Epidermal melanocyte (primary cell): ENCODE results near the gene GPS2.

Experiments used
- DNase-seq: peaks from one replicate; pipeline ENCODE4 v3.0.0; 2011; ENCODE audit warnings: low spot score; ENCODE audit not compliant: insufficient read length

GPS2 gene

DNA sequence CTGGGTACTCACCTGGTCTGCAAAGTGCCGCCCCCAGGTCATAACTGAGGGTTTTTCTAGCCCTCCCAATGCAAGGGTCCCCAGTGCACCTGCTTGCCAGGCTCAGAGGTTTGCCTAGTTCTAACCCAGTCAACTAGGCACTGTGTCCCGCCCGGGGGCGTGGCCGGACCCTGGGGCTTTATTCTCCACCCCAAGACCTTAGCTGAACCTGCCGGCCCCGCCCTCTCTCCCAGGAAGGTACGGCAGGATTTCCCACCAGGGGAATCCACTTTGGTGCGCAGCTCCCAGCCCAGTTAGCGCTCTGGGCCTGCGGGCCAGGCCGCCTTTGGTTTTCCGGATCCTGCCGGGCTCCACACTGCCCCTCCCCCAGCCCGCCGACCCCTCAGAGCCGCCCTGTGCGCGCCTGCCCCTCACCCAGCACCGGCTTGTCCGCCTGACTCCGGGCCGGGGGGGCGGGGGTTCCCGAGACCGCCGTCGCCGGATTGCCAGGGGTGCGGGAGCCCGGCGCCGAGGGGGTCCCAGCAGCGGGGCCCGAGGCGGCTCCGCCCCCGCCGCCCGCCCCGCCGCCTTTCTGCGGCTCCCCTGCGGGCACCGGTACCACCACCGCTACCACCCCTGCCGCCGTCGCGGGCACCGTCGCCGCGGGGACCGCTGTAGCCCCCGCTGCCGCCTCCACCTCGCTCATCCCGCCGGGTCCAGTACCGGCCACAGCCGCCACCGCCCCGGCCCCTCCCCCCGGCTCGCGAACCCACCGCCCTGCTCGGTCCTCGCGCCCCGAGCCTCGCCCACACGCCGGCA is 21.1 kb downstream of the GPS2 start:
- DNase-seq = peak; percentile 14

- DNase-seq = peak; percentile 17
These were observed 22.0 kb downstream of the GPS2 start for GRCh38 chr17:7293159-7293558.

GRCh38 chr17:7292729-7293128 is 22.4 kb downstream of the GPS2 start:
- DNase-seq = peak; percentile 9

DNA sequence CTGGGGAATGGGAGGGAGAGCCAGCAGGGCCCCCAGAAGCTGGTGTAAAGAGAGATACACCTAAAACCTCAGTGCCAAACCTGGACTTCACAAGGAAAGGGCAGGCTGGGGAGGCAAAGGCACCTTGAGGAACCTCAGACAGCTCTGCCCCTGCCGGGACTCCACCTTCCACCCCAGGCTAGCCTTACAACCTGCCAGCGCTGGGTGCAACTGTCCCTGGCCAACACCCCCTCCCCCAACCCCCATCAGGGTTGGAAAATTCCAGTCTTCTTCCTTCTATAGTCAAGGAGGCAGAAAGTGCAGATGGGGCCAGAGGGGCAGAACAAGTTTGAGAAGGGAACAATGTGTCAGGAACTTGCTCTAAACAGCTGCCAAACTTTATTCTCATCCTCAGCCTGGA is 23.0 kb downstream of the GPS2 start:
- peak; percentile 9 for DNase-seq

GRCh38 chr17:7290685-7291084 is 24.5 kb downstream of the GPS2 start:
- DNase-seq = peak; percentile 12

- DNase-seq = no peak
These were observed 25.0 kb downstream of the GPS2 start for GRCh38 chr17:7290166-7290565.

DNA sequence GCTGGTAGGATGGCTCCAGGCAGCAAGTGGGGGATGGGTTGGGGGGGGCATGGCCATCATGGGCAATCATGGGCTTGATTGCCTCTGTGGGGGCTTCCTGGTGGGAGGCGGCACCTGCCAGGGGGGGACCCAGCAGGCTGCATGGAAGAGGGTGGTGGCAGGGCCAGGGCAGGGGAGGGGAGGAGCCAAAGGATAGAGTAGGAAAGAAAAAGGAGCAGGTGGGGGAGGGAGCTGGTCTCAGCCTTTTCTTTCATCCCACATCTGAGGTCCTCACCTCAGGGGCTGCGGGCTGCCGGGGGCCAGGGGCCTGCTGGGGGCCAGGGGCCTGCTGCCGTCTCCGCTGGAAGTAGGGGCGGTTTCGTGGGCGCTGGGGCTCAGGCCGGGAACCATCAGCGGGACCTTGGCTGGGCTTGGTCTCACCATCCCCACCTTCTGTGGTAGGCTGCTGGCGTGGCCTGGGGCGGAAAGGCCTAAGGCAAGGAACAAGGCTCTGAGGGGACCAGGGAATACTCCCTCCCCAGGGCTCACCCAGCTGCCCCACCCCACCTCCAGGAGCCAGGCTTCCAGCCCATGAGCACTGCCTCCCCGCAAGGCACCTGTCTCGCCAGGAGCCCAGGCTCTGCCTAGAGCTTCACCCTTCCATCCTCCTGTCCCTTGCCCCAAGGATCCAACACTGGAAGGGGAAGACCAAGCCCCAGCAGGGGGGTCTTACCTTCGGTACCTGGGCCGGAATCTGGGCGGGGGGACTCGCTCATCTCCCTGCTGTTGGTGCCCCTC is 25.7 kb downstream of the GPS2 start:
- DNase-seq = peak; percentile 15

GRCh38 chr17:7285679-7286078 is 29.5 kb downstream of the GPS2 start:
- DNase-seq = no peak

GRCh38 chr17:7284911-7285310 is 30.2 kb downstream of the GPS2 start:
- no peak for DNase-seq

DNA sequence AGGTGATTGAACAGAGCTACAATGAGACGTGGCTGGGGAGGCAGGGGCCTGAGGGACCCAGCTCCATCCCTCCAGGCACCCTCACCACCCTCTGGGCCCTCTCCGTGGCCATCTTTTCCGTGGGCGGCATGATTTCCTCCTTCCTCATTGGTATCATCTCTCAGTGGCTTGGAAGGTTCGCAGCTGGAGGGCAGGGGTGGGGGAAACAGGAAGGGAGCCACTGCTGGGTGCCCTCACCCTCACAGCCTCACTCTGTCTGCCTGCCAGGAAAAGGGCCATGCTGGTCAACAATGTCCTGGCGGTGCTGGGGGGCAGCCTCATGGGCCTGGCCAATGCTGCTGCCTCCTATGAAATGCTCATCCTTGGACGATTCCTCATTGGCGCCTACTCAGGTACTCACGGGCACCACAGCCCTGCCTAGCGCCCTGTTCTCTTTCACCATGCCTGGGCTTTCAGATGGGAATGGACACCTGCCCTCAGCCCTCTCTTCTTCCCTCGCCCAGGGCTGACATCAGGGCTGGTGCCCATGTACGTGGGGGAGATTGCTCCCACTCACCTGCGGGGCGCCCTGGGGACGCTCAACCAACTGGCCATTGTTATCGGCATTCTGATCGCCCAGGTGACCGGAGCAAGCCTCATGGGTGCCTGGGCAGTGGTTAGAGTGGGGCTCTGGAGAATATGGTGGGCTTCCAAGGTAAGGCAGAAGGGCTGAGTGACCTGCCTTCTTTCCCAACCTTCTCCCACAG is 31.5 kb downstream of the GPS2 start:
- peak; percentile 13 for DNase-seq

DNA sequence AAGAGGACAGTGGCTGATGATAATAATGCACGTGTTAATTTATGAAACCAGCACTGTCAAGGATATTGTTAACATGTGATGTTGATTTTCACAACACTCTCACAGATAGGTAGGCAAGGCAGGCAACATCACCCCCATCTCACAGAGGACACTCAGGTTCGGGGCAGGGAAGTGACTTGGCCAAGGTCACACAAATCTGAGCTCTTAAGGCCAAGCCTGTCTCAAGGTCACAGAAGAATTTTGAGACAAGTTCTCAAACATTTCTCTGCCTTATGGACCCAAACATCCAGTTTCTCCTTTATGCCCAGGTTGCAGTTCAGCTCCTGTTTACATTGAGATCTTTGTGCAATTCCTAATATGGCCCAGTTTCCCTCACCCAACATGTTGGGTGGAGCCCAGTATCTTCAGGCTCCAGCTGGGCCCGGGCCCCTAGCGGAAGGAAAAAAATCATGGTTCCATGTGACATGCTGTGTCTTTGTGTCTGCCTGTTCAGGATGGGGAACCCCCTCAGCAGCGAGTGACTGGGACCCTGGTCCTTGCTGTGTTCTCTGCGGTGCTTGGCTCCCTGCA is 32.3 kb downstream of the GPS2 start:
- peak; percentile 4 for DNase-seq

DNA sequence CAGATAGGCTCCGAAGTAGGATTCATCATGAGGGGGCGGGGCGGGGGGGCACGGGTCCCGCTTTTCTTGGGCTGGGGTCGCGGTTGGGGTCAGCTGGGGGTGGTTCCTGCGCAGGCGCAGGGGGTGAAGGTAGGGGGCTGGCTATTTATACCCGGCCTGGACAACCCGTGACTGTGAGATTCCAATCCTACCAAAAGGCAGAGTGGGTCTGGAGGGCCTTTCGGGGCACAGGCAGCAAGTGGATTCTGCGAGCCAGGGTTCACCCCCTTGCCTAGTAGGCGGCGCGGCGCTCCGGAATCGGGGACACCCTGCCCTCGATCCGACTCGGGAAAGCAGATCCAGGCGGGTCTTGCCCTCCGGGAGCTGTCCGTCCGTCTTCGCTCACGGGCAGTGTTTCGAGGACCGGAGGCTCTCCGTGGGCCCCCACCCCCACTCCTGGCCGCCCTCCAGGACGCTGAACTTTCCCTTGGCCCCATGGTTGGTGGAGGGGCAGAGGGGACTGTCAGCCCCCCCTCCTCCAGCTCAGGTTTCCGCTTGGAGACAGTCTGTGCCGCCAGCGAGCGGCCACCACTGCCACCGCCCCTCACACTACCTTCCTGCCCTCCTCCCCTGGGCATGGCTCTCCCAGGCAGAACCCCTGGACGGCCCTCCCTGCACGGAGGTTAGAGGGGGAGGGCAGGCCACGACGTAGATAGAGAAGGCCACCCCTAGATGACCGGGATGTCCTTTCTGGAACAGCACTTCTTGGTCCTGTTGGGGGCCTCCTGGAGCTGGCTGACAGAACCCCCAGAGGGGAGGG is 33.0 kb downstream of the GPS2 start:
- peak; percentile 16 for DNase-seq

- peak; percentile 96 for DNase-seq
These were observed 33.8 kb downstream of the GPS2 start, which contains the start of gene SLC2A4 for GRCh38 chr17:7281074-7281952. Gene SLC2A4 (plus strand): TSS chr17:7281718. CDS start chr17:7281935, 217 bp downstream.

DNA sequence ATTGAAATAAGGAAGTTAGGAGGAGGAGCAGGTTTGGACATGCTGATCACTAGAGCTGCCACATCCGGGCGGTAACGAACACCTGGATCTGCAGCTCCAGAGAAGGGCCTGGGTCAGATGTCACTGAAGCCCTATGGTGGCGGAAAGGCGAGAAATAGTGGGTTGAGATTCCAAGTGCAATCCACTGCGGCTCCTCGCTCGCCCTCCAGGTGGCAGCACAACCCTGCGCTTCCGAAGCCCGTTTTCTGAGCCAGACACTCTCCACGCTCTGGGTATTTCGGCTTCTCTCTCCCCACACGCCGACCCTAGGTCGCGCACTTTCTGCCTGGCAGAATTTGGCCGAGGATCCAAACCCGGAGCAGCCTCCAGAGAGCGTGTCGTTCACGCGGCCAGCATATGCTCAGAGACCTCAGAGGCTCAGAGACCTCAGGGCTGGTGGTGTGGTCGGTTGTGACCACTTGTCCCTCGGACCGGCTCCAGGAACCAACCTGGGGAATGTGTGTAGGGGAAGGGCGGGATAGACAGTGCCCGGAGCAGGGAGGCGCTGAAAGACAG is 34.6 kb downstream of the GPS2 start:
- peak; percentile 86 for DNase-seq

GRCh38 chr17:7279448-7279847 is 35.7 kb downstream of the GPS2 start:
- no peak for DNase-seq

DNA sequence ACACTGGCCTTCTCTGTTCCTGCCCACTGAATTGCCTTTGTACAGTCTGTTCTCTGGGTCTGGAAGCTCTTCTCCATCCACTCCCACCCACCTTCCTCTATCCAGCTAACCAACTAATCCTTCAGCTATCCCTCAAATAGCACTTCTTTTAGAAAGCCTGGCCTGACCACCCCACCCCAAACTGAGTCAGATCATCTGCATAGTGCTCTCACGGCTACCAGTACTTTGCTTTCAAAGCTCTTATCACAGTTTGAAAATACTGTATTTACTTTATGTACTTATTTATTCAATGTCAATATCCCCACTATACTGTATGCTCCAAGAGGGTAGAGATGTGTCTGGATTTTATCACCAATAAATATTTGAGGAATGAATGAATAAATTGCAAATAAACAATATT is 48.4 kb downstream of the GPS2 start:
- DNase-seq = no peak

DNA sequence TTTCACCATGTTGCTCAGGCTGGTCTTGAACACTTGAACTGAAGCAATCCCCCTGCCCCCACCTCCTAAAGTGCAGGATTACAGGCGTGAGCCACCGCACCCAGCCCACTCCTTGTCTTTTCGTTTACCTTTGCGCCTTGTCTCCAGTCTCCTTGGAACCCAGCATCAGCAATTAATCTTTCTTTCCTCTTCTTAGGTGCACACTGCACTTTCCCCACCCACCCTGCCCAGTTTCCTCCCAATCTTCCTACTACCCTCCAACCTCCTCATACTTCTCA is 51.4 kb downstream of the GPS2 start:
- no peak for DNase-seq

- DNase-seq = no peak
These were observed 52.0 kb downstream of the GPS2 start for GRCh38 chr17:7262935-7263800.
